GM23338 (cell line): ENCODE data around the gene FOXRED1.

Source experiments
- CREB1 ChIP-seq: fragments of 250-450 bp; sonication (Bioruptor Pico); IDR thresholded peaks from 2 replicates; pipeline ENCODE4 v1.5.0; 2020; ENCODE audit warnings: low read depth, mild to moderate bottlenecking, moderate library complexity
- EZH2 ChIP-seq: fragments of 200-600 bp; sonication (generic); IDR thresholded peaks from one replicate; pipeline ENCODE4 v1.8.0; 2017; ENCODE audit warnings: antibody characterized with exemption, mild to moderate bottlenecking, low read depth; ENCODE audit not compliant: unreplicated experiment
- EZH2phosphoT487 ChIP-seq: fragments of 200-600 bp; sonication (generic); IDR thresholded peaks from one replicate; pipeline ENCODE4 v1.8.1; 2018; ENCODE audit warnings: antibody characterized with exemption; ENCODE audit not compliant: unreplicated experiment
- POLR2AphosphoS5 ChIP-seq: IDR thresholded peaks from 2 replicates; pipeline ENCODE4 v1.6.1; 2016; ENCODE audit warnings: antibody characterized with exemption, low read depth
- REST ChIP-seq: IDR thresholded peaks from one replicate; pipeline ENCODE4 v1.6.1; 2018; ENCODE audit warnings: antibody characterized with exemption; ENCODE audit not compliant: unreplicated experiment
- STAT1 ChIP-seq: IDR thresholded peaks from one replicate; pipeline ENCODE4 v1.6.1; 2016; ENCODE audit warnings: antibody characterized with exemption; ENCODE audit not compliant: unreplicated experiment
- ZNF114 ChIP-seq: fragments of 250-450 bp; sonication (Bioruptor Pico); IDR thresholded peaks from 2 replicates; pipeline ENCODE4 v1.5.0; 2020; ENCODE audit warnings: mild to moderate bottlenecking, moderate library complexity
- TF ChIP-seq, protein P1 (sequence below), 2 experiments: fragments of 200-600 bp in 1 of 2; sonication (generic) in 1 of 2; conservative IDR thresholded peaks; 2 replicates each; pipeline versions ENCODE4 v1.5.1 to v1.6.1; 2016 to 2017; ENCODE audit warnings: antibody characterized with exemption in 2 of 2, low read depth in 2 of 2, mild to moderate bottlenecking in 2 of 2, moderate library complexity in 1 of 2
- TF ChIP-seq, protein P2 (sequence below): IDR thresholded peaks from 2 replicates; pipeline ENCODE4 v1.6.1; 2016; ENCODE audit warnings: antibody characterized with exemption

GRCh38 chr11:126277322-126277721, 8.4 kb downstream of the FOXRED1 start:
- no peak for TF ChIP-seq REST
- TF ChIP-seq, protein P1, sequence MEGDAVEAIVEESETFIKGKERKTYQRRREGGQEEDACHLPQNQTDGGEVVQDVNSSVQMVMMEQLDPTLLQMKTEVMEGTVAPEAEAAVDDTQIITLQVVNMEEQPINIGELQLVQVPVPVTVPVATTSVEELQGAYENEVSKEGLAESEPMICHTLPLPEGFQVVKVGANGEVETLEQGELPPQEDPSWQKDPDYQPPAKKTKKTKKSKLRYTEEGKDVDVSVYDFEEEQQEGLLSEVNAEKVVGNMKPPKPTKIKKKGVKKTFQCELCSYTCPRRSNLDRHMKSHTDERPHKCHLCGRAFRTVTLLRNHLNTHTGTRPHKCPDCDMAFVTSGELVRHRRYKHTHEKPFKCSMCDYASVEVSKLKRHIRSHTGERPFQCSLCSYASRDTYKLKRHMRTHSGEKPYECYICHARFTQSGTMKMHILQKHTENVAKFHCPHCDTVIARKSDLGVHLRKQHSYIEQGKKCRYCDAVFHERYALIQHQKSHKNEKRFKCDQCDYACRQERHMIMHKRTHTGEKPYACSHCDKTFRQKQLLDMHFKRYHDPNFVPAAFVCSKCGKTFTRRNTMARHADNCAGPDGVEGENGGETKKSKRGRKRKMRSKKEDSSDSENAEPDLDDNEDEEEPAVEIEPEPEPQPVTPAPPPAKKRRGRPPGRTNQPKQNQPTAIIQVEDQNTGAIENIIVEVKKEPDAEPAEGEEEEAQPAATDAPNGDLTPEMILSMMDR (conservative IDR thresholded peaks at IDR 0.05; ENCODE audit: low read depth in 2 of 2) = no peak
- TF ChIP-seq EZH2phosphoT487 = no peak
- TF ChIP-seq CREB1 (CRISPR knock-in tag) = no peak
- TF ChIP-seq EZH2 = no peak
- no peak for TF ChIP-seq POLR2AphosphoS5
- TF ChIP-seq STAT1 = no peak
- no peak for TF ChIP-seq ZNF114 (CRISPR knock-in tag)
- TF ChIP-seq, protein P2, sequence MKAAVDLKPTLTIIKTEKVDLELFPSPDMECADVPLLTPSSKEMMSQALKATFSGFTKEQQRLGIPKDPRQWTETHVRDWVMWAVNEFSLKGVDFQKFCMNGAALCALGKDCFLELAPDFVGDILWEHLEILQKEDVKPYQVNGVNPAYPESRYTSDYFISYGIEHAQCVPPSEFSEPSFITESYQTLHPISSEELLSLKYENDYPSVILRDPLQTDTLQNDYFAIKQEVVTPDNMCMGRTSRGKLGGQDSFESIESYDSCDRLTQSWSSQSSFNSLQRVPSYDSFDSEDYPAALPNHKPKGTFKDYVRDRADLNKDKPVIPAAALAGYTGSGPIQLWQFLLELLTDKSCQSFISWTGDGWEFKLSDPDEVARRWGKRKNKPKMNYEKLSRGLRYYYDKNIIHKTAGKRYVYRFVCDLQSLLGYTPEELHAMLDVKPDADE = no peak
